H1 (cell line): ENCODE data around the gene GHRL. TPM values are rescaled to one million over a fixed set of nuclear protein-coding genes. Genes with fewer than 3 reads are reported as not detected.

Experiments used
- CHD7 ChIP-seq: fragments of 300-600 bp; sonication (generic); IDR thresholded peaks from 2 replicates; pipeline ENCODE4 v1.7.1; 2012; ENCODE audit warnings: low read length, moderate library complexity, mild to moderate bottlenecking, inconsistent platforms; ENCODE audit not compliant: insufficient replicate concordance
- CTCF ChIP-seq, 3 experiments: IDR thresholded peaks; 1 replicate in 2 of 3; 2 replicates in 1 of 3; pipeline versions ENCODE4 v1.5.1 to v1.6.1; 2011; ENCODE audit warnings: low read length in 3 of 3, mild to moderate bottlenecking in 3 of 3, inconsistent platforms in 2 of 3, low read depth in 1 of 3, moderate library complexity in 1 of 3; ENCODE audit not compliant: insufficient read depth in 1 of 3; ENCODE audit errors: control extremely low read depth in 1 of 3
- EP300 ChIP-seq, 2 experiments: IDR thresholded peaks; 1 replicate in 1 of 2; 2 replicates in 1 of 2; pipeline ENCODE4 v1.6.1; 2011 to 2012; ENCODE audit warnings: low read depth in 2 of 2, low read length in 2 of 2, mild to moderate bottlenecking in 2 of 2, borderline replicate concordance in 1 of 2, inconsistent platforms in 1 of 2, moderate library complexity in 1 of 2
- MAFK ChIP-seq: IDR thresholded peaks from 2 replicates; pipeline ENCODE4 v1.6.1; 2012; ENCODE audit warnings: low read depth, mild to moderate bottlenecking, improper control_type of control experiment, low read length
- NANOG ChIP-seq: IDR thresholded peaks from 2 replicates; pipeline ENCODE4 v1.6.1; 2011; ENCODE audit warnings: low read length, low read depth, mild to moderate bottlenecking, inconsistent platforms; ENCODE audit not compliant: insufficient read depth, poor library complexity, severe bottlenecking
- SP1 ChIP-seq: IDR thresholded peaks from 2 replicates; pipeline ENCODE4 v1.6.1; 2011; ENCODE audit warnings: low read depth, low read length
- USF2 ChIP-seq: IDR thresholded peaks from 2 replicates; pipeline ENCODE4 v1.6.1; 2011; ENCODE audit warnings: low read length, improper control_type of control experiment
- polyA plus RNA-seq, 7 experiments: library from polyadenylated mRNA; depleted of rRNA in 3 of 7; stranded (reverse) in 5 of 7; unstranded in 2 of 7; fragments of >200 nt in 5 of 7; fragments of 200-250 nt in 2 of 7; gene quantifications; 1 replicate in 5 of 7; 2 replicates in 1 of 7; 4 replicates in 1 of 7; pipeline versions ENCODE4 v1.2.1 to v1.2.3, GENCODE V29; 2011 to 2013; ENCODE audit warnings: missing spikeins in 2 of 7, mixed read lengths in 2 of 7
- total RNA-seq: library from RNA; stranded (reverse); fragmentation: NEBNext Ultra II Directional; extraction: Animal tissue kit (Norgen Biotek cat#: 25700); gene quantifications from 2 replicates; pipeline ENCODE4 v1.2.1, GENCODE V29; 2021

The GHRL gene
- total and polyA plus RNA-seq, 2 of the 8 experiments (the other 6 are each of a cell fraction or from before 2014, with no cell fraction given) = 0.32 to 0.35 TPM

GRCh38 chr3:10283638-10284037 is 9.1 kb downstream of the GHRL start (continued):
- TF ChIP-seq CHD7 (no peak), SP1 (no peak), NANOG (no peak), MAFK (no peak), USF2 (no peak), EP300 (IDR thresholded peaks at IDR 0.05; ENCODE audit: borderline replicate concordance in 1 of 2, low read depth in 2 of 2, low read length in 2 of 2) (no peak), CTCF (IDR thresholded peaks at IDR 0.05; ENCODE audit: control extremely low read depth in 1 of 3, insufficient read depth in 1 of 3, low read depth in 1 of 3, low read length in 3 of 3) (no peak)
